Liver (tissue), 3 donors: ENCODE results near the gene ZFAND3.

ENCODE experiments used
- JUND ChIP-seq, 2 donors: IDR thresholded peaks; 2 replicates each; pipeline ENCODE4 v1.6.1; 2016; ENCODE audit warnings: antibody characterized with exemption in 2 of 2
- NR2F2 ChIP-seq: IDR thresholded peaks from 2 replicates; pipeline ENCODE4 v1.6.1; 2016; ENCODE audit warnings: antibody characterized with exemption
- TF ChIP-seq, protein P1 (sequence below): fragments of 150-350 bp; IDR thresholded peaks from 2 replicates; pipeline ENCODE4 v1.5.1; 2017; ENCODE audit warnings: improper control_type of control experiment, low read depth, low read length; ENCODE audit not compliant: missing input control
- donor health status: healthy.
- donor health status: healthy.

DNA sequence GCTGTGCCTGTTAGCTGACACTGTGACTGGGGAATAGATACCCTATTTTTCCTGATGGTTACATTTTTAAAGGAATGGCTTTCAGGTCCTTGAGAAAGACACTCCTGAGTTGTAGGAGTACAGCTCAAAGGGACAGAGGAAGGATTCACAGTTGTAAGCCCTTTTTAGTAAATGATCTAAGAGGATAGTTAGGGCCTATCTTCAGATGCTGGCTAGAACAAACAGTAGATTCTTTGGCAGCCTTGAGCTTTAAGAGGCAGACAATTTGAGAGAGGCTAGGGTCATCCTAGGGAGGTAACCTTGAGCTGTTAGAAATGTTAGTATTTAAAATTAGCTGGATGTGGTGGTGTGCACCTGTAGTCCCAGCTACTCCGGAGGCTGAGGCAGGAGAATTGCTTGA, 111.5 kb downstream of the ZFAND3 start:
- TF ChIP-seq NR2F2, result no peak
- TF ChIP-seq, protein P1, sequence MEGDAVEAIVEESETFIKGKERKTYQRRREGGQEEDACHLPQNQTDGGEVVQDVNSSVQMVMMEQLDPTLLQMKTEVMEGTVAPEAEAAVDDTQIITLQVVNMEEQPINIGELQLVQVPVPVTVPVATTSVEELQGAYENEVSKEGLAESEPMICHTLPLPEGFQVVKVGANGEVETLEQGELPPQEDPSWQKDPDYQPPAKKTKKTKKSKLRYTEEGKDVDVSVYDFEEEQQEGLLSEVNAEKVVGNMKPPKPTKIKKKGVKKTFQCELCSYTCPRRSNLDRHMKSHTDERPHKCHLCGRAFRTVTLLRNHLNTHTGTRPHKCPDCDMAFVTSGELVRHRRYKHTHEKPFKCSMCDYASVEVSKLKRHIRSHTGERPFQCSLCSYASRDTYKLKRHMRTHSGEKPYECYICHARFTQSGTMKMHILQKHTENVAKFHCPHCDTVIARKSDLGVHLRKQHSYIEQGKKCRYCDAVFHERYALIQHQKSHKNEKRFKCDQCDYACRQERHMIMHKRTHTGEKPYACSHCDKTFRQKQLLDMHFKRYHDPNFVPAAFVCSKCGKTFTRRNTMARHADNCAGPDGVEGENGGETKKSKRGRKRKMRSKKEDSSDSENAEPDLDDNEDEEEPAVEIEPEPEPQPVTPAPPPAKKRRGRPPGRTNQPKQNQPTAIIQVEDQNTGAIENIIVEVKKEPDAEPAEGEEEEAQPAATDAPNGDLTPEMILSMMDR, result no peak
- TF ChIP-seq JUND (IDR thresholded peaks at IDR 0.05), result no peak
